ENCODE measurements around the gene IQGAP2.

DNA sequence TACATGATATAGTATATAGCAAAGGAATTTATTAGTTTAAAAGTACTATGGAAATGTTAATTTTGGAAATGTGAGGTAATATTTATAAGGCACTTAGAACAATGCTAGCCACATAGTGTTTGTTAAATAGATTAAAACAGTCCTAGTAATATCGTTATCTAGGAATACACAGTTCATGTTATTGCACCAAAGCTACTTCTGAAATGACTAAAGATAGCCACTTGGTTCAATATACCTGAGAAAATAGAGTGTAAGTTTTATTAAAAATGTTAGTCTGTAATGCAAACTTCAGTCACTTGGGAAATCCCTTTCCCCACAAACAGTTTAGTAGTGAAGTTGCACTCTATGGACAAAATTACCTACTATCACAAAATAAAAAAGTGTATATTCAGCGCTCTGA, 297.5 kb downstream of the IQGAP2 start:
- TF ChIP-seq, protein P1, sequence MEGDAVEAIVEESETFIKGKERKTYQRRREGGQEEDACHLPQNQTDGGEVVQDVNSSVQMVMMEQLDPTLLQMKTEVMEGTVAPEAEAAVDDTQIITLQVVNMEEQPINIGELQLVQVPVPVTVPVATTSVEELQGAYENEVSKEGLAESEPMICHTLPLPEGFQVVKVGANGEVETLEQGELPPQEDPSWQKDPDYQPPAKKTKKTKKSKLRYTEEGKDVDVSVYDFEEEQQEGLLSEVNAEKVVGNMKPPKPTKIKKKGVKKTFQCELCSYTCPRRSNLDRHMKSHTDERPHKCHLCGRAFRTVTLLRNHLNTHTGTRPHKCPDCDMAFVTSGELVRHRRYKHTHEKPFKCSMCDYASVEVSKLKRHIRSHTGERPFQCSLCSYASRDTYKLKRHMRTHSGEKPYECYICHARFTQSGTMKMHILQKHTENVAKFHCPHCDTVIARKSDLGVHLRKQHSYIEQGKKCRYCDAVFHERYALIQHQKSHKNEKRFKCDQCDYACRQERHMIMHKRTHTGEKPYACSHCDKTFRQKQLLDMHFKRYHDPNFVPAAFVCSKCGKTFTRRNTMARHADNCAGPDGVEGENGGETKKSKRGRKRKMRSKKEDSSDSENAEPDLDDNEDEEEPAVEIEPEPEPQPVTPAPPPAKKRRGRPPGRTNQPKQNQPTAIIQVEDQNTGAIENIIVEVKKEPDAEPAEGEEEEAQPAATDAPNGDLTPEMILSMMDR (IDR thresholded peaks at IDR 0.05), result no peak
- TF ChIP-seq POLR2A (IDR thresholded peaks at IDR 0.05), result no peak
